PC-3 (cell line): Measurements from ENCODE around the gene BCR. TPM values are rescaled to one million over a fixed set of nuclear protein-coding genes. Genes with fewer than 3 reads are reported as not detected.

ENCODE experiments used
- ATAC-seq: fragments of 200-7000 bp; cut with Tn5 transposase; 2 replicates; pipeline ENCODE4 v1.9.1; 2020; ENCODE audit warnings: mild to moderate bottlenecking, moderate library complexity
- BruUV-seq: library from RNA; stranded (reverse); fragments of 400-500 nt; replicated peaks from 2 replicates; lab custom pipeline; 2021; lab: Mats Ljungman, UMichigan
- CTCF ChIA-PET: fragments of 300-600 bp; sonication (Branson Sonifier 250); formaldehyde crosslinking; loops from one replicate; lab custom pipeline; 2022; ENCODE audit warnings: antibody characterized with exemption; lab: Charles Lee
- POLR2A ChIA-PET: fragments of 300-600 bp; sonication (Branson Sonifier 250); formaldehyde crosslinking; loops from one replicate; lab custom pipeline; 2022; ENCODE audit warnings: antibody characterized with exemption; ENCODE audit not compliant: unreplicated experiment; lab: Charles Lee
- DNase-seq: peaks from one replicate; pipeline ENCODE4 v3.0.0-alpha.2; 2015
- H2AFZ ChIP-seq: fragments of 300-600 bp; sonication (generic); 2 replicates; pipeline ENCODE4 v1.6.0; 2016; ENCODE audit warnings: antibody characterized with exemption, low read length
- H3F3A ChIP-seq: fragments of 300-600 bp; sonication (generic); one replicate; pipeline ENCODE4 v1.6.0; 2017; ENCODE audit warnings: antibody characterized with exemption, low read length, control low read depth, mild to moderate bottlenecking; ENCODE audit not compliant: unreplicated experiment
- H3K27ac ChIP-seq: fragments of 300-600 bp; sonication (generic); 2 replicates; pipeline ENCODE4 v1.5.1; 2016; ENCODE audit warnings: mild to moderate bottlenecking, low read length
- H3K27me3 ChIP-seq: fragments of 300-600 bp; sonication (generic); 2 replicates; pipeline ENCODE4 v1.6.1; 2016; ENCODE audit warnings: low read length, mixed read lengths
- H3K36me3 ChIP-seq: fragments of 300-600 bp; sonication (generic); 2 replicates; pipeline ENCODE4 v1.6.1; 2016; ENCODE audit warnings: low read depth, mixed run types, low read length, mixed read lengths
- H3K4me1 ChIP-seq: fragments of 300-600 bp; sonication (generic); 2 replicates; pipeline ENCODE4 v1.5.1; 2016; ENCODE audit warnings: low read length; ENCODE audit not compliant: insufficient read depth
- H3K4me2 ChIP-seq: fragments of 300-600 bp; sonication (generic); 2 replicates; pipeline ENCODE4 v1.6.0; 2016; ENCODE audit warnings: low read length
- H3K4me3 ChIP-seq: fragments of 300-600 bp; sonication (generic); 2 replicates; pipeline ENCODE4 v1.5.1; 2016; ENCODE audit warnings: mild to moderate bottlenecking, low read length, mixed read lengths
- H3K79me2 ChIP-seq: fragments of 300-600 bp; sonication (generic); 2 replicates; pipeline ENCODE4 v1.6.1; 2017; ENCODE audit warnings: low read length, mixed read lengths
- H3K9ac ChIP-seq: fragments of 300-600 bp; sonication (generic); 2 replicates; pipeline ENCODE4 v1.6.0; 2016; ENCODE audit warnings: mild to moderate bottlenecking, low read length
- H3K9me2 ChIP-seq: fragments of 300-600 bp; sonication (generic); replicated peaks from 2 replicates; pipeline ENCODE4 v1.6.1; 2016; ENCODE audit warnings: mixed run types, low read length, mixed read lengths
- H3K9me3 ChIP-seq: fragments of 300-600 bp; sonication (generic); 2 replicates; pipeline ENCODE4 v1.6.1; 2016; ENCODE audit warnings: low read length, mixed read lengths
- H4K20me1 ChIP-seq: fragments of 300-600 bp; sonication (generic); 2 replicates; pipeline ENCODE4 v1.6.1; 2016; ENCODE audit warnings: low read length, mixed read lengths
- EZH2 ChIP-seq: fragments of 300-600 bp; sonication (generic); IDR thresholded peaks from one replicate; pipeline ENCODE4 v1.6.1; 2017; ENCODE audit warnings: antibody characterized with exemption, mild to moderate bottlenecking, low read length; ENCODE audit not compliant: unreplicated experiment
- EZH2phosphoT487 ChIP-seq: fragments of 300-600 bp; sonication (generic); IDR thresholded peaks from 2 replicates; pipeline ENCODE4 v1.6.1; 2018; ENCODE audit warnings: mild to moderate bottlenecking, antibody characterized with exemption, low read length, borderline replicate concordance
- intact Hi-C: fragments of 100-400 bp; cut with micrococcal nuclease; formaldehyde crosslinking; loops from 2 replicates; pipeline ENCODE4 v1.9.0; 2023
- total RNA-seq: library from RNA; depleted of rRNA; stranded (reverse); fragments of >200 nt; gene quantifications from 2 replicates; pipeline ENCODE4 v1.2.3, GENCODE V29; 2014
- TF ChIP-seq, protein P1 (sequence below): fragments of 300-600 bp; sonication (generic); conservative IDR thresholded peaks from 2 replicates; pipeline ENCODE4 v1.5.1; 2017; ENCODE audit warnings: antibody characterized with exemption, low read depth, mild to moderate bottlenecking, low read length

The BCR gene
- total RNA-seq, 1 experiment from 2014 or later: 36.8 TPM

- H3K27me3 ChIP-seq: peaks cover 10% of the 10 kb centered on the region
These were observed 179.3 kb downstream of the BCR start for GRCh38 chr22:23359583-23360123.

DNA sequence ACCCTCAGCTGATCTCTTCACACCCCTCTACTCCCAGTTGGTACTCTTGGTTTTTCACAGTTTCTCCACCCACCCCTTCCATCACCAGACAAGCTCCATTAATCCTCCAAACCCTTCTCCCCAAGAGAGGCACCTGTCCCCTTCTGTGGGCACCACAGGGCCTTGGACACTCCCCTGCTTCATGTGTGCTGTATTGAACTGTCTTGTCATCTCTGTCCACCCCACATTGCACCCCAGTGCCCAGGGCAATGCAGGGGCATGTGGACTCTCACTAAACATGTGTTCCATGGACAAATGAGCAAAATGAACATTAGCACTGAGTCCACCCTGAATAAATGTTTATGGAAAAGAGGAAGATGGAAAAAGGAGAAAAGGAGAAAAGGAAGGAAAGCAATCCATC lies 181.4 kb downstream of the BCR start:
- ATAC-seq (no peak), DNase-seq (no peak)
- Histone ChIP-seq H3K9me3 (no peaks in the 10 kb centered on the region), H3K27me3 (peaks cover 3% of the 10 kb centered on the region; the same call in 1 of the 2 replicates), H3K4me3 (no peak overlapping the region), H4K20me1 (no peaks in the 10 kb centered on the region), H2AFZ (no peak overlapping the region), H3K36me3 (no peaks in the 10 kb centered on the region), H3K9ac (no peak overlapping the region), H3K4me1 (no peaks in the 10 kb centered on the region), H3F3A (no peaks in the 10 kb centered on the region), H3K9me2 (no peaks in the 10 kb centered on the region), H3K79me2 (no peaks in the 10 kb centered on the region), H3K4me2 (no peak overlapping the region), H3K27ac (no peak overlapping the region)
- BruUV-seq: no TSS peak
- intact Hi-C loops: no loop called here
- ChIA-PET CTCF (no interaction called here), POLR2A (no interaction called here)
- TF ChIP-seq EZH2 (no peak), EZH2phosphoT487 (no peak)
- TF ChIP-seq, protein P1, sequence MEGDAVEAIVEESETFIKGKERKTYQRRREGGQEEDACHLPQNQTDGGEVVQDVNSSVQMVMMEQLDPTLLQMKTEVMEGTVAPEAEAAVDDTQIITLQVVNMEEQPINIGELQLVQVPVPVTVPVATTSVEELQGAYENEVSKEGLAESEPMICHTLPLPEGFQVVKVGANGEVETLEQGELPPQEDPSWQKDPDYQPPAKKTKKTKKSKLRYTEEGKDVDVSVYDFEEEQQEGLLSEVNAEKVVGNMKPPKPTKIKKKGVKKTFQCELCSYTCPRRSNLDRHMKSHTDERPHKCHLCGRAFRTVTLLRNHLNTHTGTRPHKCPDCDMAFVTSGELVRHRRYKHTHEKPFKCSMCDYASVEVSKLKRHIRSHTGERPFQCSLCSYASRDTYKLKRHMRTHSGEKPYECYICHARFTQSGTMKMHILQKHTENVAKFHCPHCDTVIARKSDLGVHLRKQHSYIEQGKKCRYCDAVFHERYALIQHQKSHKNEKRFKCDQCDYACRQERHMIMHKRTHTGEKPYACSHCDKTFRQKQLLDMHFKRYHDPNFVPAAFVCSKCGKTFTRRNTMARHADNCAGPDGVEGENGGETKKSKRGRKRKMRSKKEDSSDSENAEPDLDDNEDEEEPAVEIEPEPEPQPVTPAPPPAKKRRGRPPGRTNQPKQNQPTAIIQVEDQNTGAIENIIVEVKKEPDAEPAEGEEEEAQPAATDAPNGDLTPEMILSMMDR: no peak

More at GRCh38 chr22:23359583-23360123, 179.3 kb downstream of the BCR start:
- Histone ChIP-seq H3K4me1 (no peaks in the 10 kb centered on the region), H3K9ac (no peak overlapping the region), H3K27ac (no peak overlapping the region), H3K4me2 (no peak overlapping the region), H2AFZ (no peak overlapping the region), H3K4me3 (no peak overlapping the region), H3F3A (no peaks in the 10 kb centered on the region), H3K9me2 (no peaks in the 10 kb centered on the region), H3K36me3 (no peaks in the 10 kb centered on the region), H3K9me3 (no peaks in the 10 kb centered on the region), H4K20me1 (no peaks in the 10 kb centered on the region), H3K79me2 (no peaks in the 10 kb centered on the region)
- DNase-seq: no peak
- ChIA-PET CTCF (no interaction called here), POLR2A (no interaction called here)
- intact Hi-C loops: no loop called here
- ATAC-seq: no peak
- TF ChIP-seq, protein P1: no peak
- TF ChIP-seq EZH2 (no peak), EZH2phosphoT487 (no peak)
- no TSS peak for BruUV-seq

GRCh38 chr22:23363683-23364082 lies 183.4 kb downstream of the BCR start:
- no peaks in the 10 kb centered on the region for H3F3A ChIP-seq
- H3K79me2 ChIP-seq: no peaks in the 10 kb centered on the region
- no peak for TF ChIP-seq EZH2
- TF ChIP-seq, protein P1: no peak
- no peaks in the 10 kb centered on the region for H3K4me1 ChIP-seq
- no peak overlapping the region for H3K27ac ChIP-seq
- intact Hi-C loops: no loop called here
- ATAC-seq (no peak), DNase-seq (no peak)
- H3K9me3 ChIP-seq: no peaks in the 10 kb centered on the region
- H3K9me2 ChIP-seq: no peaks in the 10 kb centered on the region
- H2AFZ ChIP-seq: no peak overlapping the region
- H3K4me3 ChIP-seq: no peak overlapping the region
- no TSS peak for BruUV-seq
- H3K4me2 ChIP-seq: no peak overlapping the region
- ChIA-PET CTCF (no interaction called here), POLR2A (no interaction called here)
- H4K20me1 ChIP-seq: no peaks in the 10 kb centered on the region
- peaks cover 10% of the 10 kb centered on the region; the same call in 1 of the 2 replicates for H3K27me3 ChIP-seq
- H3K9ac ChIP-seq: no peak overlapping the region
- H3K36me3 ChIP-seq: no peaks in the 10 kb centered on the region
